Measurements from ENCODE around the gene TBL1X. TPM values are rescaled to one million over a fixed set of nuclear protein-coding genes. Genes with fewer than 3 reads are reported as not detected.

Gene TBL1X
- total and polyA plus RNA-seq, 2 of the 13 experiments (the other 11 are each of a cell fraction or from before 2014, with no cell fraction given) = 17.6 to 19.9 TPM

GRCh38 chrX:9416562-9417348, 48.1 kb upstream of the TBL1X start (continued):
- TF ChIP-seq ZNF572 (CRISPR knock-in tag; IDR thresholded peaks at IDR 0.05) = no peak
- no peak for TF ChIP-seq MYNN (CRISPR knock-in tag; IDR thresholded peaks at IDR 0.05; ENCODE audit: low read depth)
- TF ChIP-seq, protein P1, sequence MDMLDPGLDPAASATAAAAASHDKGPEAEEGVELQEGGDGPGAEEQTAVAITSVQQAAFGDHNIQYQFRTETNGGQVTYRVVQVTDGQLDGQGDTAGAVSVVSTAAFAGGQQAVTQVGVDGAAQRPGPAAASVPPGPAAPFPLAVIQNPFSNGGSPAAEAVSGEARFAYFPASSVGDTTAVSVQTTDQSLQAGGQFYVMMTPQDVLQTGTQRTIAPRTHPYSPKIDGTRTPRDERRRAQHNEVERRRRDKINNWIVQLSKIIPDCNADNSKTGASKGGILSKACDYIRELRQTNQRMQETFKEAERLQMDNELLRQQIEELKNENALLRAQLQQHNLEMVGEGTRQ (IDR thresholded peaks at IDR 0.05; ENCODE audit: low read depth, low read length) = no peak
- TF ChIP-seq, protein P1 (CRISPR knock-in tag; IDR thresholded peaks at IDR 0.05; ENCODE audit: borderline replicate concordance) = no peak
- no peak for TF ChIP-seq ZNF552 (CRISPR knock-in tag; IDR thresholded peaks at IDR 0.05; ENCODE audit: borderline replicate concordance)
- TF ChIP-seq ZNF12 (CRISPR knock-in tag; IDR thresholded peaks at IDR 0.05) = no peak
- no peak for TF ChIP-seq SNRNP70 (IDR thresholded peaks at IDR 0.05; ENCODE audit: low read depth, low read length)
- TF ChIP-seq ZNF160 (CRISPR knock-in tag; IDR thresholded peaks at IDR 0.05) = no peak

- H3K9me3 ChIP-seq (ENCODE audit: low read length) = no peaks in the 10 kb centered on the region
- H3K79me2 ChIP-seq (ENCODE audit: insufficient read depth, low read length) = no peaks in the 10 kb centered on the region
- in situ Hi-C loops (cut with HindIII; ENCODE audit: extremely low pct_ligation_motif_present, low pct_unique_long_range_greater_than_20kb) = no loop called here
- H2AFZ ChIP-seq (ENCODE audit: low read length) = no peak overlapping the region
- DNase-seq (ENCODE audit: low spot score) (no peak), FAIRE-seq (no peak), ATAC-seq (no peak)
- no peak overlapping the region for H3K4me3 ChIP-seq (replicated peaks in 1 of 3; ENCODE audit: insufficient read depth in 1 of 3, low read depth in 2 of 3, low read length in 3 of 3)
- no peaks in the 10 kb centered on the region for H3K36me3 ChIP-seq (replicated peaks in 1 of 2; ENCODE audit: control insufficient read depth in 1 of 2, insufficient read depth in 2 of 2, low read length in 2 of 2)
- no TSS peak for BruUV-seq (replicated peaks)
- H3K4me2 ChIP-seq (ENCODE audit: low read depth, low read length) = no peak overlapping the region
- no peak overlapping the region for H3K9ac ChIP-seq (ENCODE audit: insufficient read depth, low read depth, low read length)
- H3K4me1 ChIP-seq (ENCODE audit: insufficient read depth, low read length) = no peaks in the 10 kb centered on the region
- no peak overlapping the region for H3K27ac ChIP-seq (ENCODE audit: extremely low read length, insufficient read depth, low read length)
- no peaks in the 10 kb centered on the region; a peak in 1 of 5 replicates for H3K27me3 ChIP-seq (ENCODE audit: control insufficient read depth in 1 of 2, insufficient read depth in 2 of 2, low read length in 2 of 2)
- POLR2A ChIA-PET = no interaction called here
- CTCF ChIA-PET (ENCODE audit: low intra/inter-chr PET ratio, low total read pairs) = no interaction called here
- H4K20me1 ChIP-seq (ENCODE audit: insufficient read depth, low read length) = no peaks in the 10 kb centered on the region
- no peak for TF ChIP-seq ZNF281 (CRISPR knock-in tag; IDR thresholded peaks at IDR 0.05; ENCODE audit: borderline replicate concordance)
- no peak for TF ChIP-seq ZBTB42 (CRISPR knock-in tag; IDR thresholded peaks at IDR 0.05)
- TF ChIP-seq ZNF362 (CRISPR knock-in tag; IDR thresholded peaks at IDR 0.05; ENCODE audit: borderline replicate concordance) = no peak
- TF ChIP-seq, protein P2, sequence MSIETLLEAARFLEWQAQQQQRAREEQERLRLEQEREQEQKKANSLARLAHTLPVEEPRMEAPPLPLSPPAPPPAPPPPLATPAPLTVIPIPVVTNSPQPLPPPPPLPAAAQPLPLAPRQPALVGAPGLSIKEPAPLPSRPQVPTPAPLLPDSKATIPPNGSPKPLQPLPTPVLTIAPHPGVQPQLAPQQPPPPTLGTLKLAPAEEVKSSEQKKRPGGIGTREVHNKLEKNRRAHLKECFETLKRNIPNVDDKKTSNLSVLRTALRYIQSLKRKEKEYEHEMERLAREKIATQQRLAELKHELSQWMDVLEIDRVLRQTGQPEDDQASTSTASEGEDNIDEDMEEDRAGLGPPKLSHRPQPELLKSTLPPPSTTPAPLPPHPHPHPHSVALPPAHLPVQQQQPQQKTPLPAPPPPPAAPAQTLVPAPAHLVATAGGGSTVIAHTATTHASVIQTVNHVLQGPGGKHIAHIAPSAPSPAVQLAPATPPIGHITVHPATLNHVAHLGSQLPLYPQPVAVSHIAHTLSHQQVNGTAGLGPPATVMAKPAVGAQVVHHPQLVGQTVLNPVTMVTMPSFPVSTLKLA (IDR thresholded peaks at IDR 0.05) = no peak
- WGBS (ENCODE audit: low lambda C conversion rate) = 6% methylated on average over 6 of the region's 6 CpGs
- intact Hi-C loops (cut with micrococcal nuclease; ENCODE audit: unreplicated experiment) = no loop called here
These were observed 46.6 kb upstream of the TBL1X start for GRCh38 chrX:9418262-9418661.
